Measurements from ENCODE around the gene ROBO3. TPM values are rescaled to one million over a fixed set of nuclear protein-coding genes. Genes with fewer than 3 reads are reported as not detected.
A peak's percentile ranks its signal among the peaks of the same experiment; 100 is the strongest.

Gene ROBO3
- total RNA-seq, 4 donors from 2014 or later = 6.7 to 19.8 (median 10.1) TPM

- Histone ChIP-seq H3K4me3 (replicated peaks in 1 of 3) (no peak overlapping the region), H3K9me3 (no peaks in the 10 kb centered on the region), H3K27ac (no peak overlapping the region), H3K27me3 (peaks cover 10% of the 10 kb centered on the region), H3K36me3 (no peaks in the 10 kb centered on the region), H3K4me1 (peaks cover 12 to 25% of the 10 kb centered on the region in 2 donors)
- peak; percentile 49 to 52 for DNase-seq
- intact Hi-C loops (cut with DNase I) = no loop called here
- TF ChIP-seq POLR2A (IDR thresholded peaks at IDR 0.05) (no peak), CTCF (IDR thresholded peaks at IDR 0.05) (no peak)
- WGBS, 2 donors = 36 to 38% methylated on average over 4 of the region's 4 CpGs
These were observed 22.9 kb upstream of the ROBO3 start for GRCh38 chr11:124842305-124842704.

DNA sequence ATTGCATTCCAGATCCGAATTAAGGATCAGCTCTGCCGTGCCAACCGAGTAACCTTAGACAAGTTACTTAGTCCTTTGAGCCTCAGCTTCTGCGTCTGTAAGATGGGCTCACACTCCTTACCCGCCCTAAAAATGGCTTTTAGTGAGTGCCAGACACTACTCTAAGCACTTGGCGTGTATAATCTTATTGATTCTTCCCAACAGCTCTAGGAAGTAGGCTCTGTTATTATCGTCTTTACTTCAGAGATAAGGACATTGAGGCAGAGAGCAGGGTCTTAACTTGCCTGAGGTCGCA, 21.7 kb upstream of the ROBO3 start:
- H3K4me3 ChIP-seq (replicated peaks in 1 of 3) = no peak overlapping the region
- no peak for DNase-seq
- H3K27ac ChIP-seq = no peak overlapping the region
- intact Hi-C loops (cut with DNase I) = no loop called here
- peaks cover 10% of the 10 kb centered on the region for H3K27me3 ChIP-seq
- H3K36me3 ChIP-seq = no peaks in the 10 kb centered on the region
- peaks cover 12 to 25% of the 10 kb centered on the region in 2 donors for H3K4me1 ChIP-seq
- no peaks in the 10 kb centered on the region for H3K9me3 ChIP-seq
- TF ChIP-seq POLR2A (IDR thresholded peaks at IDR 0.05) (no peak), CTCF (IDR thresholded peaks at IDR 0.05) (no peak)
- 10 to 17% methylated on average over 8 of the region's 8 CpGs for WGBS, 2 donors

- no peaks in the 10 kb centered on the region for H3K36me3 ChIP-seq
- intact Hi-C loops (cut with DNase I) = no loop called here
- H3K4me3 ChIP-seq (replicated peaks in 1 of 3) = no peak overlapping the region
- DNase-seq = no peak
- H3K9me3 ChIP-seq = no peaks in the 10 kb centered on the region
- H3K27me3 ChIP-seq = peaks cover 10% of the 10 kb centered on the region
- no peak overlapping the region for H3K27ac ChIP-seq
- 20 to 36% methylated on average over 8 of the region's 8 CpGs for WGBS, 2 donors
- TF ChIP-seq CTCF (IDR thresholded peaks at IDR 0.05) (no peak), POLR2A (IDR thresholded peaks at IDR 0.05) (no peak)
- peaks cover 3 to 16% of the 10 kb centered on the region in 2 donors for H3K4me1 ChIP-seq
These were observed 20.6 kb upstream of the ROBO3 start for GRCh38 chr11:124844664-124845079.

GRCh38 chr11:124846070-124846673, 19.1 kb upstream of the ROBO3 start:
- H3K4me1 ChIP-seq = peaks cover 0 to 13% of the 10 kb centered on the region in 2 donors
- TF ChIP-seq CTCF (IDR thresholded peaks at IDR 0.05) = no peak
- TF ChIP-seq POLR2A (IDR thresholded peaks at IDR 0.05) = no peak
- peaks cover 10% of the 10 kb centered on the region for H3K27me3 ChIP-seq
- H3K4me3 ChIP-seq (replicated peaks in 1 of 3) = no peak overlapping the region
- no peaks in the 10 kb centered on the region for H3K9me3 ChIP-seq
- intact Hi-C loops (cut with DNase I) = no loop called here
- no peak for DNase-seq
- WGBS, 2 donors = 20 to 26% methylated on average over 11 of the region's 11 CpGs
- no peak overlapping the region for H3K27ac ChIP-seq
- H3K36me3 ChIP-seq = no peaks in the 10 kb centered on the region

DNA sequence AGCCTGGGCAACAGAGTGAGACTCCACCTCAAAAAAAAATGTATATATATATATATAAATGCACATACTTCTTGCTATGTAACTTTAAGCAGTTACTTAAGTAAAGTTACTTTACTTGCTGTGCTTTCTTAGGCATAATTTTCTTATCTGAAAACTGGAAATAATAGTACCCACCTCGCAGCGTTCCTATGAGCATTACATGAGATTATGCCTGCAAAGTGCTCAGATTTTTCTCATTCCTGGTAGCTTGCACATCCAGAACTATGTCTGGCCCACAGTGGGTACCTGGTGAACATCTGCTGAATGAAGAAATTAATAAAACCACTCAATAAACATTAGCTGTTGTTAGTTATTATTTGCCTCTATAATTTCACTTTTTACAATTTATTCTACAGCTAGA, 6.1 kb upstream of the ROBO3 start:
- no peaks in the 10 kb centered on the region for H3K27me3 ChIP-seq
- intact Hi-C loops (cut with DNase I) = no loop called here
- no peak overlapping the region for H3K27ac ChIP-seq
- WGBS, 2 donors = 93 to 95% methylated on average over 2 of the region's 2 CpGs
- TF ChIP-seq POLR2A (IDR thresholded peaks at IDR 0.05) (no peak), CTCF (IDR thresholded peaks at IDR 0.05) (no peak)
- H3K9me3 ChIP-seq = no peaks in the 10 kb centered on the region
- H3K4me1 ChIP-seq = peaks cover 5 to 10% of the 10 kb centered on the region in 2 donors
- DNase-seq = no peak
- H3K4me3 ChIP-seq (replicated peaks in 1 of 3) = no peak overlapping the region
- no peaks in the 10 kb centered on the region for H3K36me3 ChIP-seq

All from thyroid gland (tissue), 4 donors.